ENCODE measurements around the gene NEUROD1.

The NEUROD1 gene

GRCh38 chr2:181632733-181633401 is 47.5 kb downstream of the NEUROD1 start:
- no peak for DNase-seq (ENCODE audit: low read depth)

- no peak for DNase-seq (ENCODE audit: low read depth)
Observed at GRCh38 chr2:181628590-181629585, 51.4 kb downstream of the NEUROD1 start.

- no peak for DNase-seq (ENCODE audit: low read depth)
Observed at GRCh38 chr2:181627545-181627944, 52.8 kb downstream of the NEUROD1 start.

GRCh38 chr2:181626671-181627070 is 53.6 kb downstream of the NEUROD1 start:
- DNase-seq (ENCODE audit: low read depth): no peak
